HepG2 (cell line): ENCODE data around the gene NDUFB6.

ENCODE experiments used
- EP300 ChIP-seq, 3 experiments: sonication (generic) in 1 of 3; formaldehyde crosslinking in 1 of 3; IDR thresholded peaks; 2 replicates each; pipeline versions ENCODE4 v1.5.1 to v1.6.1; 2011 to 2020; ENCODE audit warnings: low read depth in 2 of 3, low read length in 2 of 3, borderline replicate concordance in 1 of 3, improper control_type of control experiment in 1 of 3, mild to moderate bottlenecking in 1 of 3, missing genetic modification reagents in 1 of 3, moderate library complexity in 1 of 3
- HMGXB4 ChIP-seq, 2 experiments: sonication (generic) in 1 of 2; formaldehyde crosslinking in 1 of 2; IDR thresholded peaks; 2 replicates each; pipeline versions ENCODE4 v1.4.0 to v1.6.1; 2018 to 2020; ENCODE audit warnings: missing genetic modification reagents in 2 of 2, borderline replicate concordance in 1 of 2, low read depth in 1 of 2, mild to moderate bottlenecking in 1 of 2, missing biosample characterization in 1 of 2
- SOX5 ChIP-seq: IDR thresholded peaks from 2 replicates; pipeline ENCODE4 v1.6.1; 2016; ENCODE audit warnings: borderline replicate concordance
- ZSCAN22 ChIP-seq: sonication (generic); formaldehyde crosslinking; IDR thresholded peaks from 2 replicates; pipeline ENCODE4 v1.4.0; 2020; ENCODE audit warnings: mild to moderate bottlenecking, missing genetic modification reagents

DNA sequence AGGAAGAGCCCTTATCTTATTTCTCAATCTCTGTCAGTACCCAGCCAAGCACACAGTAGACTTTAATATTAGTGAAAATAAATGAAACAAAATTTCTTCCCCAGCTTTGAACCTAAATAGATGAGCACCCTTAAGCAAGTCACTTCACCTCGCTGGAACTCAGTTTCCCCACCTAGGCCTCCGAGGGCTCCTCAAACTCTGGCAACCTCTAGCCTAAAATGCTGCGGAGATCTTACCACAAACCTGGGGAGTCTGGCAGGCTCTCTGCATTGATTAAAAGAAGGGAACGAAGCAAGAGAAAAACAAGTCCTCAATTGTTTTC is 47.3 kb downstream of the NDUFB6 start:
- TF ChIP-seq SOX5 (CRISPR knock-in tag) (no peak), EP300 (IDR thresholded peaks at IDR 0.05; ENCODE audit: low read depth in 2 of 2, low read length in 2 of 2) (no peak), EP300 (CRISPR knock-in tag; IDR thresholded peaks at IDR 0.05; ENCODE audit: borderline replicate concordance) (no peak), HMGXB4 (CRISPR knock-in tag; IDR thresholded peaks at IDR 0.05; ENCODE audit: borderline replicate concordance in 1 of 2, low read depth in 1 of 2) (no peak), ZSCAN22 (CRISPR knock-in tag) (no peak)
